IMR-90 (cell line): ENCODE measurements around the gene EED. TPM values are rescaled to one million over a fixed set of nuclear protein-coding genes. Genes with fewer than 3 reads are reported as not detected.

Source experiments
- ATAC-seq: fragments of 200-7000 bp; cut with Tn5 transposase; 2 replicates; pipeline ENCODE4 v1.9.1; 2020; ENCODE audit warnings: low read depth, mild to moderate bottlenecking, moderate library complexity
- BruUV-seq: library from RNA; stranded (reverse); fragments of 400-500 nt; replicated peaks from 2 replicates; lab custom pipeline; 2021; lab: Mats Ljungman, UMichigan
- CTCF ChIA-PET: fragments of 300-600 bp; formaldehyde crosslinking; extraction: SDS; loops from one replicate; lab custom pipeline; 2021; ENCODE audit warnings: antibody characterized with exemption; lab: Yijun Ruan, JAX
- POLR2A ChIA-PET: fragments of 300-600 bp; sonication (Branson Sonifier 250); formaldehyde crosslinking; loops from one replicate; lab custom pipeline; 2022; ENCODE audit warnings: antibody characterized with exemption; ENCODE audit not compliant: unreplicated experiment; lab: Charles Lee
- DNase-seq: peaks from one replicate; pipeline ENCODE4 v3.0.0; 2013
- H2AFZ ChIP-seq: replicated peaks from 2 replicates; pipeline ENCODE3; 2013; ENCODE audit warnings: low read length, mild to moderate bottlenecking; ENCODE audit not compliant: poor library complexity
- H2AK5ac ChIP-seq: 2 replicates; pipeline ENCODE4 v1.6.1; 2013; ENCODE audit warnings: low read depth, low read length, inconsistent platforms
- H2AK9ac ChIP-seq: replicated peaks from 2 replicates; pipeline ENCODE3; 2013; ENCODE audit warnings: mild to moderate bottlenecking, low read depth, low read length, moderate library complexity; ENCODE audit not compliant: poor library complexity
- H2BK120ac ChIP-seq: 2 replicates; pipeline ENCODE4 v1.6.1; 2013; ENCODE audit warnings: low read depth, low read length, inconsistent platforms
- H2BK15ac ChIP-seq: 3 replicates; pipeline ENCODE4 v1.6.1; 2013; ENCODE audit warnings: low read depth, low read length, inconsistent platforms
- H2BK20ac ChIP-seq: 2 replicates; pipeline ENCODE4 v1.6.1; 2013; ENCODE audit warnings: low read depth, mild to moderate bottlenecking, inconsistent platforms, low read length, moderate library complexity
- H2BK5ac ChIP-seq: 2 replicates; pipeline ENCODE4 v1.6.1; 2013; ENCODE audit warnings: mild to moderate bottlenecking, low read depth, low read length, inconsistent platforms; ENCODE audit not compliant: poor library complexity, severe bottlenecking
- H3K14ac ChIP-seq: replicated peaks from 2 replicates; pipeline ENCODE4 v1.6.1; 2013; ENCODE audit warnings: low read depth, low read length, inconsistent platforms
- H3K18ac ChIP-seq: 2 replicates; pipeline ENCODE4 v1.6.1; 2013; ENCODE audit warnings: low read depth, low read length, control low read depth
- H3K23ac ChIP-seq: 2 replicates; pipeline ENCODE4 v1.6.1; 2013; ENCODE audit warnings: low read depth, low read length, inconsistent platforms
- H3K27ac ChIP-seq: 2 replicates; pipeline ENCODE4 v1.5.1; 2013; ENCODE audit warnings: mild to moderate bottlenecking, control low read depth, low read length; ENCODE audit not compliant: insufficient read depth
- H3K27me3 ChIP-seq: 2 replicates; pipeline ENCODE4 v1.6.1; 2013; ENCODE audit warnings: low read length; ENCODE audit not compliant: control insufficient read depth, insufficient read depth
- H3K36me3 ChIP-seq: 2 replicates; pipeline ENCODE4 v1.6.1; 2013; ENCODE audit warnings: low read length, mixed read lengths; ENCODE audit not compliant: control insufficient read depth, insufficient read depth
- H3K4ac ChIP-seq: 2 replicates; pipeline ENCODE4 v1.6.1; 2013; ENCODE audit warnings: low read depth, low read length, inconsistent platforms
- H3K4me1 ChIP-seq: 2 replicates; pipeline ENCODE4 v1.6.1; 2013; ENCODE audit warnings: low read length, mixed read lengths; ENCODE audit not compliant: control insufficient read depth, insufficient read depth
- H3K4me2 ChIP-seq: 2 replicates; pipeline ENCODE4 v1.6.1; 2013; ENCODE audit warnings: low read depth, mild to moderate bottlenecking, control low read depth, low read length, moderate library complexity
- H3K4me3 ChIP-seq: 2 replicates; pipeline ENCODE4 v1.5.1; 2013; ENCODE audit warnings: low read depth, mild to moderate bottlenecking, control low read depth, low read length, moderate library complexity; ENCODE audit not compliant: insufficient read depth
- H3K56ac ChIP-seq: 2 replicates; pipeline ENCODE4 v1.6.1; 2013; ENCODE audit warnings: low read length, inconsistent platforms; ENCODE audit not compliant: insufficient read depth; ENCODE audit errors: extremely low read depth
- H3K79me1 ChIP-seq, 2 experiments: 2 replicates each; pipeline ENCODE4 v1.6.1; 2013; ENCODE audit warnings: low read length in 2 of 2, inconsistent platforms in 1 of 2, low read depth in 1 of 2
- H3K9ac ChIP-seq: 2 replicates; pipeline ENCODE4 v1.6.1; 2013; ENCODE audit warnings: low read depth, low read length, control low read depth
- H3K9me1 ChIP-seq: 2 replicates; pipeline ENCODE4 v1.6.1; 2013; ENCODE audit warnings: low read length, inconsistent platforms; ENCODE audit not compliant: insufficient read depth
- H3K9me3 ChIP-seq: 2 replicates; pipeline ENCODE4 v1.6.1; 2013; ENCODE audit warnings: low read length; ENCODE audit not compliant: control insufficient read depth, insufficient read depth
- H4K20me1 ChIP-seq: 2 replicates; pipeline ENCODE4 v1.6.1; 2013; ENCODE audit warnings: low read length, inconsistent platforms; ENCODE audit not compliant: insufficient read depth
- H4K5ac ChIP-seq: 2 replicates; pipeline ENCODE4 v1.6.1; 2013; ENCODE audit warnings: mild to moderate bottlenecking, low read depth, low read length, control low read depth
- H4K8ac ChIP-seq, 2 experiments: 2 replicates each; pipeline ENCODE4 v1.6.1; 2013; ENCODE audit warnings: low read depth in 2 of 2, low read length in 2 of 2, control low read depth in 1 of 2, inconsistent platforms in 1 of 2
- H4K91ac ChIP-seq: 2 replicates; pipeline ENCODE4 v1.6.1; 2013; ENCODE audit warnings: low read depth, low read length, inconsistent platforms; ENCODE audit not compliant: insufficient read depth
- BHLHE40 ChIP-seq: fragments of 150-350 bp; IDR thresholded peaks from 2 replicates; pipeline ENCODE4 v1.6.1; 2016; ENCODE audit warnings: mild to moderate bottlenecking, low read depth, low read length
- CEBPB ChIP-seq: IDR thresholded peaks from 2 replicates; pipeline ENCODE4 v1.6.1; 2012; ENCODE audit warnings: low read depth, low read length, improper control_type of control experiment
- CHD1 ChIP-seq: IDR thresholded peaks from 2 replicates; pipeline ENCODE4 v1.6.1; 2012; ENCODE audit warnings: low read depth, low read length, improper control_type of control experiment
- FOS ChIP-seq: fragments of 150-350 bp; IDR thresholded peaks from 2 replicates; pipeline ENCODE4 v1.6.1; 2016; ENCODE audit warnings: low read depth, low read length
- MAFK ChIP-seq: IDR thresholded peaks from 2 replicates; pipeline ENCODE4 v1.6.1; 2012; ENCODE audit warnings: low read depth, low read length, improper control_type of control experiment
- MAZ ChIP-seq: IDR thresholded peaks from 2 replicates; pipeline ENCODE4 v1.6.1; 2012; ENCODE audit warnings: low read depth, mild to moderate bottlenecking, low read length, improper control_type of control experiment, moderate library complexity, borderline replicate concordance
- MXI1 ChIP-seq: IDR thresholded peaks from 2 replicates; pipeline ENCODE4 v1.6.1; 2012; ENCODE audit warnings: low read depth, mild to moderate bottlenecking, low read length, moderate library complexity, borderline replicate concordance
- NFE2L2 ChIP-seq: fragments of 150-350 bp; IDR thresholded peaks from 2 replicates; pipeline ENCODE4 v1.6.1; 2016; ENCODE audit warnings: low read depth, mild to moderate bottlenecking, low read length
- POLR2A ChIP-seq: IDR thresholded peaks from 2 replicates; pipeline ENCODE4 v1.6.1; 2012; ENCODE audit warnings: mild to moderate bottlenecking, low read depth, low read length
- RAD21 ChIP-seq: IDR thresholded peaks from 2 replicates; pipeline ENCODE4 v1.6.1; 2012; ENCODE audit warnings: low read length, improper control_type of control experiment
- RCOR1 ChIP-seq: IDR thresholded peaks from 2 replicates; pipeline ENCODE4 v1.6.1; 2012; ENCODE audit warnings: mild to moderate bottlenecking, low read length, improper control_type of control experiment; ENCODE audit not compliant: insufficient replicate concordance
- RFX5 ChIP-seq: IDR thresholded peaks from 2 replicates; pipeline ENCODE4 v1.8.0; 2012; ENCODE audit warnings: low read depth, mild to moderate bottlenecking, low read length, moderate library complexity
- SMC3 ChIP-seq: fragments of 150-350 bp; IDR thresholded peaks from 2 replicates; pipeline ENCODE4 v1.6.1; 2016; ENCODE audit warnings: low read depth, mild to moderate bottlenecking, antibody characterized with exemption, low read length, moderate library complexity
- WGBS, 2 experiments: methylation state at CpG; one replicate each; pipeline versions ENCODE4 v1.1.5 to v1.1.7; 2013; ENCODE audit warnings: missing lambda C conversion rate in 2 of 2; ENCODE audit not compliant: insufficient read length in 1 of 2; ENCODE audit errors: extremely low coverage in 2 of 2; 5-methylcytosine and 5-hydroxymethylcytosine counted together
- dilution Hi-C: fragments of 300-500 bp; cut with HindIII; formaldehyde crosslinking; loops from one replicate; pipeline ENCODE4 v1.14.3; 2018; ENCODE audit warnings: low sequenced_read_pairs; ENCODE audit not compliant: unreplicated experiment
- in situ Hi-C: fragments of 300-500 bp; cut with MboI; formaldehyde crosslinking; loops from 3 replicates; pipeline ENCODE4 v1.14.3; 2019; ENCODE audit warnings: low sequenced_read_pairs, inconsistent platforms, mixed read lengths
- intact Hi-C: fragments of 100-400 bp; cut with micrococcal nuclease; formaldehyde crosslinking; loops from 2 replicates; pipeline ENCODE4 v1.10.0; 2022
- polyA plus RNA-seq, 3 experiments: library from polyadenylated mRNA; depleted of rRNA; stranded (reverse); fragments of >200 nt; gene quantifications; 2 replicates each; pipeline ENCODE4 v1.2.3, GENCODE V29; 2012; ENCODE audit warnings: low replicate concordance in 1 of 3
- total RNA-seq: library from RNA; depleted of rRNA; stranded (reverse); fragments of >200 nt; gene quantifications from 2 replicates; pipeline ENCODE4 v1.2.3, GENCODE V29; 2012
- TF ChIP-seq, protein P1 (sequence below): fragments of 150-350 bp; IDR thresholded peaks from 2 replicates; pipeline ENCODE4 v1.6.1; 2017; ENCODE audit warnings: mild to moderate bottlenecking, antibody characterized with exemption, low read length, low read depth
- TF ChIP-seq, protein P2 (sequence below): conservative IDR thresholded peaks from 2 replicates; pipeline ENCODE4 v1.5.1; 2012; ENCODE audit warnings: mild to moderate bottlenecking, low read depth, low read length, improper control_type of control experiment
- TF ChIP-seq, protein P3 (sequence below): fragments of 150-350 bp; IDR thresholded peaks from 2 replicates; pipeline ENCODE4 v1.6.1; 2016; ENCODE audit warnings: low read depth, mild to moderate bottlenecking, low read length, moderate library complexity, borderline replicate concordance

The EED gene
- total and polyA plus RNA-seq, 2 of the 4 experiments (the other 2 are of a cell fraction), result 11.1 to 11.5 TPM

DNA sequence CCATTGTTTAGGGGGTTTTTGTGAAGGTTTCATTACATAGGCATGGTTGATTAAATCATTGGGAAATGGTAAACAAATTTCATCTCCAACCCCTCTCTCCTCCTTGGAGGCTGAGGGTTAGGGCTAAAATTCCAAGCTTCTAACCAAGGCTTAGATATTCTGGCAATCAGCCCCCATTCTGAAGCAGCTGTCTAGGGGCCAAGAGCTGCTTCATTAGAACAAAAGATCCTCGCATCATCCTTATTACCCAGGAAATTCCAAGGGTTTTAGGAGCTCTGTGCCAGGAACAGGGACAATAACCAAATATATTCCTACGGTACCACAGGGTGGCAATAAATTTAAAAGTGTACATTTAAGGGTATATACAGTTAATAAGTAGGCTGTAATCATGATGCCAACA lies 22.5 kb upstream of the EED start:
- H3K79me1 ChIP-seq, result 0 out of 4 replicates have a peak, but pooled peaks cover 0 to 4% of the 10 kb centered on the region in 2 experiments
- no peak overlapping the region for H3K4me3 ChIP-seq
- H3K9ac ChIP-seq, result no peak overlapping the region
- no peak overlapping the region for H4K91ac ChIP-seq
- no CpG with 5 or more reads among the region's 2 CpGs for WGBS, 2 experiments
- H2AK5ac ChIP-seq, result no peak overlapping the region
- H2BK20ac ChIP-seq, result no peak overlapping the region
- no peak overlapping the region for H3K23ac ChIP-seq
- H2BK120ac ChIP-seq, result no peak overlapping the region
- no peak overlapping the region for H4K8ac ChIP-seq
- dilution Hi-C loops (no loop called here), in situ Hi-C loops (loop anchor here (25.0 kb wide), 1 partner anchor 185 kb away; no protein-coding TSS in a partner anchor), intact Hi-C loops (no loop called here)
- H3K9me1 ChIP-seq, result no peaks in the 10 kb centered on the region
- TF ChIP-seq, protein P1, sequence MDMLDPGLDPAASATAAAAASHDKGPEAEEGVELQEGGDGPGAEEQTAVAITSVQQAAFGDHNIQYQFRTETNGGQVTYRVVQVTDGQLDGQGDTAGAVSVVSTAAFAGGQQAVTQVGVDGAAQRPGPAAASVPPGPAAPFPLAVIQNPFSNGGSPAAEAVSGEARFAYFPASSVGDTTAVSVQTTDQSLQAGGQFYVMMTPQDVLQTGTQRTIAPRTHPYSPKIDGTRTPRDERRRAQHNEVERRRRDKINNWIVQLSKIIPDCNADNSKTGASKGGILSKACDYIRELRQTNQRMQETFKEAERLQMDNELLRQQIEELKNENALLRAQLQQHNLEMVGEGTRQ, result no peak
- TF ChIP-seq CHD1, result no peak
- TF ChIP-seq, protein P2, sequence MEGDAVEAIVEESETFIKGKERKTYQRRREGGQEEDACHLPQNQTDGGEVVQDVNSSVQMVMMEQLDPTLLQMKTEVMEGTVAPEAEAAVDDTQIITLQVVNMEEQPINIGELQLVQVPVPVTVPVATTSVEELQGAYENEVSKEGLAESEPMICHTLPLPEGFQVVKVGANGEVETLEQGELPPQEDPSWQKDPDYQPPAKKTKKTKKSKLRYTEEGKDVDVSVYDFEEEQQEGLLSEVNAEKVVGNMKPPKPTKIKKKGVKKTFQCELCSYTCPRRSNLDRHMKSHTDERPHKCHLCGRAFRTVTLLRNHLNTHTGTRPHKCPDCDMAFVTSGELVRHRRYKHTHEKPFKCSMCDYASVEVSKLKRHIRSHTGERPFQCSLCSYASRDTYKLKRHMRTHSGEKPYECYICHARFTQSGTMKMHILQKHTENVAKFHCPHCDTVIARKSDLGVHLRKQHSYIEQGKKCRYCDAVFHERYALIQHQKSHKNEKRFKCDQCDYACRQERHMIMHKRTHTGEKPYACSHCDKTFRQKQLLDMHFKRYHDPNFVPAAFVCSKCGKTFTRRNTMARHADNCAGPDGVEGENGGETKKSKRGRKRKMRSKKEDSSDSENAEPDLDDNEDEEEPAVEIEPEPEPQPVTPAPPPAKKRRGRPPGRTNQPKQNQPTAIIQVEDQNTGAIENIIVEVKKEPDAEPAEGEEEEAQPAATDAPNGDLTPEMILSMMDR, result no peak
- TF ChIP-seq MAFK, result no peak
- TF ChIP-seq, protein P3, sequence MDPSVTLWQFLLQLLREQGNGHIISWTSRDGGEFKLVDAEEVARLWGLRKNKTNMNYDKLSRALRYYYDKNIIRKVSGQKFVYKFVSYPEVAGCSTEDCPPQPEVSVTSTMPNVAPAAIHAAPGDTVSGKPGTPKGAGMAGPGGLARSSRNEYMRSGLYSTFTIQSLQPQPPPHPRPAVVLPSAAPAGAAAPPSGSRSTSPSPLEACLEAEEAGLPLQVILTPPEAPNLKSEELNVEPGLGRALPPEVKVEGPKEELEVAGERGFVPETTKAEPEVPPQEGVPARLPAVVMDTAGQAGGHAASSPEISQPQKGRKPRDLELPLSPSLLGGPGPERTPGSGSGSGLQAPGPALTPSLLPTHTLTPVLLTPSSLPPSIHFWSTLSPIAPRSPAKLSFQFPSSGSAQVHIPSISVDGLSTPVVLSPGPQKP, result no peak
- no peak for TF ChIP-seq RAD21
- TF ChIP-seq MAZ, result no peak
- TF ChIP-seq POLR2A, result no peak
- TF ChIP-seq RFX5, result no peak
- TF ChIP-seq FOS, result no peak
- TF ChIP-seq BHLHE40, result no peak
- TF ChIP-seq CEBPB, result no peak
- TF ChIP-seq NFE2L2, result no peak
- TF ChIP-seq RCOR1, result no peak
- no peak for TF ChIP-seq SMC3
- no peak for TF ChIP-seq MXI1
- no peak overlapping the region for H3K27ac ChIP-seq
- no peak overlapping the region for H2BK5ac ChIP-seq
- no peak overlapping the region for H3K4me2 ChIP-seq
- ChIA-PET CTCF (interaction anchor here (0.7 to 1.4 kb wide), 3 partner anchors 9 to 344 kb away, joined by 3 to 4 read pairs (median 3); no protein-coding TSS in a partner anchor), POLR2A (no interaction called here)
- H3K36me3 ChIP-seq, result no peaks in the 10 kb centered on the region
- no peak overlapping the region for H2AK9ac ChIP-seq
- no peak overlapping the region for H3K4ac ChIP-seq
- no peak for ATAC-seq
- H3K56ac ChIP-seq, result no peak overlapping the region
- no peak overlapping the region for H4K5ac ChIP-seq
- no peaks in the 10 kb centered on the region for H4K20me1 ChIP-seq
- H2AFZ ChIP-seq, result no peak overlapping the region
- H3K27me3 ChIP-seq, result peaks cover 6% of the 10 kb centered on the region; the same call in 1 of the 2 replicates
- H3K4me1 ChIP-seq, result no peaks in the 10 kb centered on the region; the same call in 1 of the 2 replicates
- no peaks in the 10 kb centered on the region for H3K9me3 ChIP-seq
- H3K18ac ChIP-seq, result no peak overlapping the region
- H2BK15ac ChIP-seq, result no peak overlapping the region
- H3K14ac ChIP-seq, result no peak overlapping the region
- no peak for DNase-seq
- BruUV-seq, result no TSS peak
